WTC11 (cell line): ENCODE results near the gene HENMT1. TPM values are rescaled to one million over a fixed set of nuclear protein-coding genes. Genes with fewer than 3 reads are reported as not detected.

Experiments used
- CREB1 ChIP-seq: sonication (generic); formaldehyde crosslinking; IDR thresholded peaks from 2 replicates; pipeline ENCODE4 v1.8.0; 2023; ENCODE audit warnings: mild to moderate bottlenecking, missing genetic modification reagents
- EMX1 ChIP-seq: fragments of 250-450 bp; sonication (Bioruptor Pico); IDR thresholded peaks from 2 replicates; pipeline ENCODE4 v1.8.0; 2021; ENCODE audit warnings: mild to moderate bottlenecking
- ESRRA ChIP-seq: sonication (generic); formaldehyde crosslinking; IDR thresholded peaks from 2 replicates; pipeline ENCODE4 v1.8.1; 2022; ENCODE audit warnings: mild to moderate bottlenecking, missing genetic modification reagents, borderline replicate concordance
- ETV6 ChIP-seq: sonication (generic); formaldehyde crosslinking; IDR thresholded peaks from 2 replicates; pipeline ENCODE4 v1.8.1; 2022; ENCODE audit warnings: mild to moderate bottlenecking, missing genetic modification reagents
- GABPB1 ChIP-seq: sonication (generic); formaldehyde crosslinking; IDR thresholded peaks from 2 replicates; pipeline ENCODE4 v1.8.1; 2023; ENCODE audit warnings: mild to moderate bottlenecking, missing genetic modification reagents
- GRHL2 ChIP-seq: fragments of 250-450 bp; sonication (Bioruptor Pico); IDR thresholded peaks from 2 replicates; pipeline ENCODE4 v1.8.0; 2022; ENCODE audit warnings: mild to moderate bottlenecking, moderate library complexity; ENCODE audit not compliant: insufficient replicate concordance, severe bottlenecking
- IRF2 ChIP-seq: sonication (generic); formaldehyde crosslinking; IDR thresholded peaks from 2 replicates; pipeline ENCODE4 v1.8.0; 2022; ENCODE audit warnings: low read depth, missing genetic modification reagents, borderline replicate concordance
- MYBL2 ChIP-seq: sonication (generic); formaldehyde crosslinking; IDR thresholded peaks from 2 replicates; pipeline ENCODE4 v1.8.1; 2023; ENCODE audit warnings: mild to moderate bottlenecking, moderate library complexity, missing genetic modification reagents
- NR2C2 ChIP-seq: sonication (generic); formaldehyde crosslinking; IDR thresholded peaks from 2 replicates; pipeline ENCODE4 v1.8.0; 2022; ENCODE audit warnings: mild to moderate bottlenecking, missing genetic modification reagents
- SOX15 ChIP-seq: fragments of 250-450 bp; sonication (Bioruptor Pico); IDR thresholded peaks from 2 replicates; pipeline ENCODE4 v1.9.0; 2021; ENCODE audit warnings: mild to moderate bottlenecking
- TCF7 ChIP-seq: sonication (generic); formaldehyde crosslinking; IDR thresholded peaks from 2 replicates; pipeline ENCODE4 v1.8.0; 2022; ENCODE audit warnings: mild to moderate bottlenecking, low read depth, missing genetic modification reagents, moderate library complexity
- TEAD4 ChIP-seq: sonication (generic); formaldehyde crosslinking; IDR thresholded peaks from 2 replicates; pipeline ENCODE4 v1.8.0; 2022; ENCODE audit warnings: mild to moderate bottlenecking, missing genetic modification reagents
- ZNF219 ChIP-seq: sonication (generic); formaldehyde crosslinking; IDR thresholded peaks from 2 replicates; pipeline ENCODE4 v1.8.0; 2023; ENCODE audit warnings: missing genetic modification reagents, mild to moderate bottlenecking, borderline replicate concordance
- ZNF396 ChIP-seq: fragments of 250-450 bp; sonication (Bioruptor Pico); IDR thresholded peaks from 2 replicates; pipeline ENCODE4 v1.8.0; 2021; ENCODE audit warnings: mild to moderate bottlenecking, moderate library complexity, borderline replicate concordance
- ZNF416 ChIP-seq: fragments of 250-450 bp; sonication (Bioruptor Pico); IDR thresholded peaks from 2 replicates; pipeline ENCODE4 v1.9.0; 2021; ENCODE audit warnings: mild to moderate bottlenecking, inconsistent platforms
- ZNF423 ChIP-seq: fragments of 250-450 bp; sonication (Bioruptor Pico); IDR thresholded peaks from 2 replicates; pipeline ENCODE4 v2.1.2; 2022; ENCODE audit warnings: mild to moderate bottlenecking, moderate library complexity
- ZNF671 ChIP-seq: fragments of 250-450 bp; sonication (Bioruptor Pico); IDR thresholded peaks from 2 replicates; pipeline ENCODE4 v1.8.0; 2021; ENCODE audit warnings: mild to moderate bottlenecking
- total RNA-seq: library from RNA; stranded (reverse); gene quantifications from 3 replicates; pipeline ENCODE4 v1.2.3, GENCODE V29; 2021
- TF ChIP-seq, protein P1 (sequence below): sonication (generic); formaldehyde crosslinking; IDR thresholded peaks from 2 replicates; pipeline ENCODE4 v1.8.1; 2023; ENCODE audit warnings: mild to moderate bottlenecking, missing genetic modification reagents, moderate library complexity
- TF ChIP-seq, protein P2 (sequence below): fragments of 250-450 bp; sonication (Bioruptor Pico); IDR thresholded peaks from 2 replicates; pipeline ENCODE4 v1.9.0; 2021; ENCODE audit warnings: mild to moderate bottlenecking, borderline replicate concordance
- TF ChIP-seq, protein P3 (sequence below): sonication (generic); formaldehyde crosslinking; IDR thresholded peaks from 2 replicates; pipeline ENCODE4 v1.8.1; 2022; ENCODE audit warnings: low read depth, missing genetic modification reagents, borderline replicate concordance
- TF ChIP-seq, protein P4 (sequence below): sonication (generic); formaldehyde crosslinking; IDR thresholded peaks from 2 replicates; pipeline ENCODE4 v1.8.1; 2022; ENCODE audit warnings: low read depth, mild to moderate bottlenecking, moderate library complexity, missing genetic modification reagents, borderline replicate concordance
- TF ChIP-seq, protein P5 (sequence below): fragments of 250-450 bp; sonication (Bioruptor Pico); IDR thresholded peaks from 2 replicates; pipeline ENCODE4 v1.8.0; 2021; ENCODE audit warnings: mild to moderate bottlenecking
- TF ChIP-seq, protein P6 (sequence below): sonication (generic); formaldehyde crosslinking; IDR thresholded peaks from 2 replicates; pipeline ENCODE4 v1.8.1; 2023; ENCODE audit warnings: mild to moderate bottlenecking, missing genetic modification reagents
- TF ChIP-seq, protein P7 (sequence below): sonication (generic); formaldehyde crosslinking; IDR thresholded peaks from 2 replicates; pipeline ENCODE4 v1.8.0; 2022; ENCODE audit warnings: mild to moderate bottlenecking, missing genetic modification reagents
- TF ChIP-seq, protein P8 (sequence below): sonication (generic); formaldehyde crosslinking; IDR thresholded peaks from 2 replicates; pipeline ENCODE4 v1.8.0; 2022; ENCODE audit warnings: missing genetic modification reagents

Gene HENMT1
- total RNA-seq, 1 experiment from 2014 or later, result 4.7 TPM

DNA sequence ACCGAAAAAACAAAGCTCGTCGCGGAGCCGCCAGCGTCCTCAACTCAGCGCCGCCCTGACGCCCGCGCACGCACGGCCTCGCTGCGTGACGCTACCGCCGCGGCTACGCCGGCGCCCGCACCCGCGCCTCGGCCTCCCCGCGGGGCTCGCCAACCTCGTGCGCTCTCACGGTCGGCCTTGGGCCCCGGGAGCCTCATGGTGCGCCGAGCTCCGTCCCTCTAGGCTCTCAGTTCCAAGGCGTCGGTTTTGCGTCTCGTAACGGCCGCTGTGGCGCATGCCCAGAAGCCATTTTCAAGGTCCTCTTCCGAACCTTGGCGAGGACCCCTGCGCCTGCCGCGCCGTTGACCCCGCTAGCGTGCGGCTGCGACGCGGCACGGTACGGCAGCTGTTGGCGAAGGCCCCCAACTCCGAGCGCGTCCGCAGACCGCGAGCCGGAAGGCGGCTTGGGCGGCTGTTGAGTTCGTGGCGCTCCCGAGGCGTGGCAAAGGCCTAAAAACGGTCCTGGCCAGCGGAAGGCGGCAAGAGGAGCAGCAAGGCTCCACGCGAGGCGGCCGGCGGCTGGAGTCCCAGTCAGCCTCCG is at the start of gene HENMT1 (continued):
- no peak; the same call in none of the 2 replicates for TF ChIP-seq ESRRA (CRISPR knock-in tag)
- TF ChIP-seq, protein P1, sequence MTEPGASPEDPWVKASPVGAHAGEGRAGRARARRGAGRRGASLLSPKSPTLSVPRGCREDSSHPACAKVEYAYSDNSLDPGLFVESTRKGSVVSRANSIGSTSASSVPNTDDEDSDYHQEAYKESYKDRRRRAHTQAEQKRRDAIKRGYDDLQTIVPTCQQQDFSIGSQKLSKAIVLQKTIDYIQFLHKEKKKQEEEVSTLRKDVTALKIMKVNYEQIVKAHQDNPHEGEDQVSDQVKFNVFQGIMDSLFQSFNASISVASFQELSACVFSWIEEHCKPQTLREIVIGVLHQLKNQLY (CRISPR knock-in tag), result peak; percentile 86; the same call in 1 of the 2 replicates
- TF ChIP-seq, protein P2, sequence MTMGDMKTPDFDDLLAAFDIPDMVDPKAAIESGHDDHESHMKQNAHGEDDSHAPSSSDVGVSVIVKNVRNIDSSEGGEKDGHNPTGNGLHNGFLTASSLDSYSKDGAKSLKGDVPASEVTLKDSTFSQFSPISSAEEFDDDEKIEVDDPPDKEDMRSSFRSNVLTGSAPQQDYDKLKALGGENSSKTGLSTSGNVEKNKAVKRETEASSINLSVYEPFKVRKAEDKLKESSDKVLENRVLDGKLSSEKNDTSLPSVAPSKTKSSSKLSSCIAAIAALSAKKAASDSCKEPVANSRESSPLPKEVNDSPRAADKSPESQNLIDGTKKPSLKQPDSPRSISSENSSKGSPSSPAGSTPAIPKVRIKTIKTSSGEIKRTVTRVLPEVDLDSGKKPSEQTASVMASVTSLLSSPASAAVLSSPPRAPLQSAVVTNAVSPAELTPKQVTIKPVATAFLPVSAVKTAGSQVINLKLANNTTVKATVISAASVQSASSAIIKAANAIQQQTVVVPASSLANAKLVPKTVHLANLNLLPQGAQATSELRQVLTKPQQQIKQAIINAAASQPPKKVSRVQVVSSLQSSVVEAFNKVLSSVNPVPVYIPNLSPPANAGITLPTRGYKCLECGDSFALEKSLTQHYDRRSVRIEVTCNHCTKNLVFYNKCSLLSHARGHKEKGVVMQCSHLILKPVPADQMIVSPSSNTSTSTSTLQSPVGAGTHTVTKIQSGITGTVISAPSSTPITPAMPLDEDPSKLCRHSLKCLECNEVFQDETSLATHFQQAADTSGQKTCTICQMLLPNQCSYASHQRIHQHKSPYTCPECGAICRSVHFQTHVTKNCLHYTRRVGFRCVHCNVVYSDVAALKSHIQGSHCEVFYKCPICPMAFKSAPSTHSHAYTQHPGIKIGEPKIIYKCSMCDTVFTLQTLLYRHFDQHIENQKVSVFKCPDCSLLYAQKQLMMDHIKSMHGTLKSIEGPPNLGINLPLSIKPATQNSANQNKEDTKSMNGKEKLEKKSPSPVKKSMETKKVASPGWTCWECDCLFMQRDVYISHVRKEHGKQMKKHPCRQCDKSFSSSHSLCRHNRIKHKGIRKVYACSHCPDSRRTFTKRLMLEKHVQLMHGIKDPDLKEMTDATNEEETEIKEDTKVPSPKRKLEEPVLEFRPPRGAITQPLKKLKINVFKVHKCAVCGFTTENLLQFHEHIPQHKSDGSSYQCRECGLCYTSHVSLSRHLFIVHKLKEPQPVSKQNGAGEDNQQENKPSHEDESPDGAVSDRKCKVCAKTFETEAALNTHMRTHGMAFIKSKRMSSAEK, result no peak
- TF ChIP-seq, protein P3, sequence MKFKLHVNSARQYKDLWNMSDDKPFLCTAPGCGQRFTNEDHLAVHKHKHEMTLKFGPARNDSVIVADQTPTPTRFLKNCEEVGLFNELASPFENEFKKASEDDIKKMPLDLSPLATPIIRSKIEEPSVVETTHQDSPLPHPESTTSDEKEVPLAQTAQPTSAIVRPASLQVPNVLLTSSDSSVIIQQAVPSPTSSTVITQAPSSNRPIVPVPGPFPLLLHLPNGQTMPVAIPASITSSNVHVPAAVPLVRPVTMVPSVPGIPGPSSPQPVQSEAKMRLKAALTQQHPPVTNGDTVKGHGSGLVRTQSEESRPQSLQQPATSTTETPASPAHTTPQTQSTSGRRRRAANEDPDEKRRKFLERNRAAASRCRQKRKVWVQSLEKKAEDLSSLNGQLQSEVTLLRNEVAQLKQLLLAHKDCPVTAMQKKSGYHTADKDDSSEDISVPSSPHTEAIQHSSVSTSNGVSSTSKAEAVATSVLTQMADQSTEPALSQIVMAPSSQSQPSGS (CRISPR knock-in tag), result peak; percentile 73; the same call in 1 of the 2 replicates
- no peak for TF ChIP-seq ZNF396 (CRISPR knock-in tag)
- TF ChIP-seq TEAD4 (CRISPR knock-in tag), result peak; percentile 49; the same call in 1 of the 2 replicates
- no peak for TF ChIP-seq ZNF416 (CRISPR knock-in tag)
- TF ChIP-seq, protein P4, sequence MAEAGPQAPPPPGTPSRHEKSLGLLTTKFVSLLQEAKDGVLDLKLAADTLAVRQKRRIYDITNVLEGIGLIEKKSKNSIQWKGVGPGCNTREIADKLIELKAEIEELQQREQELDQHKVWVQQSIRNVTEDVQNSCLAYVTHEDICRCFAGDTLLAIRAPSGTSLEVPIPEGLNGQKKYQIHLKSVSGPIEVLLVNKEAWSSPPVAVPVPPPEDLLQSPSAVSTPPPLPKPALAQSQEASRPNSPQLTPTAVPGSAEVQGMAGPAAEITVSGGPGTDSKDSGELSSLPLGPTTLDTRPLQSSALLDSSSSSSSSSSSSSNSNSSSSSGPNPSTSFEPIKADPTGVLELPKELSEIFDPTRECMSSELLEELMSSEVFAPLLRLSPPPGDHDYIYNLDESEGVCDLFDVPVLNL, result peak; percentile 55
- no peak for TF ChIP-seq ZNF671
- TF ChIP-seq SOX15, result no peak
- no peak for TF ChIP-seq ZNF423
- TF ChIP-seq, protein P5, sequence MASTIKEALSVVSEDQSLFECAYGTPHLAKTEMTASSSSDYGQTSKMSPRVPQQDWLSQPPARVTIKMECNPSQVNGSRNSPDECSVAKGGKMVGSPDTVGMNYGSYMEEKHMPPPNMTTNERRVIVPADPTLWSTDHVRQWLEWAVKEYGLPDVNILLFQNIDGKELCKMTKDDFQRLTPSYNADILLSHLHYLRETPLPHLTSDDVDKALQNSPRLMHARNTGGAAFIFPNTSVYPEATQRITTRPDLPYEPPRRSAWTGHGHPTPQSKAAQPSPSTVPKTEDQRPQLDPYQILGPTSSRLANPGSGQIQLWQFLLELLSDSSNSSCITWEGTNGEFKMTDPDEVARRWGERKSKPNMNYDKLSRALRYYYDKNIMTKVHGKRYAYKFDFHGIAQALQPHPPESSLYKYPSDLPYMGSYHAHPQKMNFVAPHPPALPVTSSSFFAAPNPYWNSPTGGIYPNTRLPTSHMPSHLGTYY (CRISPR knock-in tag), result no peak
- peak; percentile 97 for TF ChIP-seq ETV6 (CRISPR knock-in tag)
- no peak for TF ChIP-seq EMX1
- TF ChIP-seq NR2C2, result peak; percentile 85
- TF ChIP-seq, protein P6, sequence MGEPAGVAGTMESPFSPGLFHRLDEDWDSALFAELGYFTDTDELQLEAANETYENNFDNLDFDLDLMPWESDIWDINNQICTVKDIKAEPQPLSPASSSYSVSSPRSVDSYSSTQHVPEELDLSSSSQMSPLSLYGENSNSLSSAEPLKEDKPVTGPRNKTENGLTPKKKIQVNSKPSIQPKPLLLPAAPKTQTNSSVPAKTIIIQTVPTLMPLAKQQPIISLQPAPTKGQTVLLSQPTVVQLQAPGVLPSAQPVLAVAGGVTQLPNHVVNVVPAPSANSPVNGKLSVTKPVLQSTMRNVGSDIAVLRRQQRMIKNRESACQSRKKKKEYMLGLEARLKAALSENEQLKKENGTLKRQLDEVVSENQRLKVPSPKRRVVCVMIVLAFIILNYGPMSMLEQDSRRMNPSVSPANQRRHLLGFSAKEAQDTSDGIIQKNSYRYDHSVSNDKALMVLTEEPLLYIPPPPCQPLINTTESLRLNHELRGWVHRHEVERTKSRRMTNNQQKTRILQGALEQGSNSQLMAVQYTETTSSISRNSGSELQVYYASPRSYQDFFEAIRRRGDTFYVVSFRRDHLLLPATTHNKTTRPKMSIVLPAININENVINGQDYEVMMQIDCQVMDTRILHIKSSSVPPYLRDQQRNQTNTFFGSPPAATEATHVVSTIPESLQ (CRISPR knock-in tag), result no peak
- TF ChIP-seq GRHL2, result no peak
- peak; percentile 88 for TF ChIP-seq ZNF219 (CRISPR knock-in tag)
- TF ChIP-seq, protein P7, sequence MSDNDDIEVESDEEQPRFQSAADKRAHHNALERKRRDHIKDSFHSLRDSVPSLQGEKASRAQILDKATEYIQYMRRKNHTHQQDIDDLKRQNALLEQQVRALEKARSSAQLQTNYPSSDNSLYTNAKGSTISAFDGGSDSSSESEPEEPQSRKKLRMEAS, result peak; percentile 99
- TF ChIP-seq TCF7 (CRISPR knock-in tag), result peak; percentile 95
- TF ChIP-seq, protein P8, sequence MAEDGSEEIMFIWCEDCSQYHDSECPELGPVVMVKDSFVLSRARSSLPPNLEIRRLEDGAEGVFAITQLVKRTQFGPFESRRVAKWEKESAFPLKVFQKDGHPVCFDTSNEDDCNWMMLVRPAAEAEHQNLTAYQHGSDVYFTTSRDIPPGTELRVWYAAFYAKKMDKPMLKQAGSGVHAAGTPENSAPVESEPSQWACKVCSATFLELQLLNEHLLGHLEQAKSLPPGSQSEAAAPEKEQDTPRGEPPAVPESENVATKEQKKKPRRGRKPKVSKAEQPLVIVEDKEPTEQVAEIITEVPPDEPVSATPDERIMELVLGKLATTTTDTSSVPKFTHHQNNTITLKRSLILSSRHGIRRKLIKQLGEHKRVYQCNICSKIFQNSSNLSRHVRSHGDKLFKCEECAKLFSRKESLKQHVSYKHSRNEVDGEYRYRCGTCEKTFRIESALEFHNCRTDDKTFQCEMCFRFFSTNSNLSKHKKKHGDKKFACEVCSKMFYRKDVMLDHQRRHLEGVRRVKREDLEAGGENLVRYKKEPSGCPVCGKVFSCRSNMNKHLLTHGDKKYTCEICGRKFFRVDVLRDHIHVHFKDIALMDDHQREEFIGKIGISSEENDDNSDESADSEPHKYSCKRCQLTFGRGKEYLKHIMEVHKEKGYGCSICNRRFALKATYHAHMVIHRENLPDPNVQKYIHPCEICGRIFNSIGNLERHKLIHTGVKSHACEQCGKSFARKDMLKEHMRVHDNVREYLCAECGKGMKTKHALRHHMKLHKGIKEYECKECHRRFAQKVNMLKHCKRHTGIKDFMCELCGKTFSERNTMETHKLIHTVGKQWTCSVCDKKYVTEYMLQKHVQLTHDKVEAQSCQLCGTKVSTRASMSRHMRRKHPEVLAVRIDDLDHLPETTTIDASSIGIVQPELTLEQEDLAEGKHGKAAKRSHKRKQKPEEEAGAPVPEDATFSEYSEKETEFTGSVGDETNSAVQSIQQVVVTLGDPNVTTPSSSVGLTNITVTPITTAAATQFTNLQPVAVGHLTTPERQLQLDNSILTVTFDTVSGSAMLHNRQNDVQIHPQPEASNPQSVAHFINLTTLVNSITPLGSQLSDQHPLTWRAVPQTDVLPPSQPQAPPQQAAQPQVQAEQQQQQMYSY (CRISPR knock-in tag), result peak; percentile 64
- TF ChIP-seq MYBL2 (CRISPR knock-in tag), result peak; percentile 98
- peak; percentile 93 for TF ChIP-seq CREB1 (CRISPR knock-in tag)
- TF ChIP-seq IRF2 (CRISPR knock-in tag), result 0 out of 2 replicates have a peak, but pooled peaks have one; percentile 63
- TF ChIP-seq GABPB1, result no peak
